SK-N-MC (cell line): ENCODE data around the gene HNF1A.
A peak's percentile ranks its signal among the peaks of the same experiment; 100 is the strongest.
"Not testable (repeated sequence)": the region's sequence is repeated elsewhere in the genome, so short reads cannot be mapped to it uniquely, and the experiment has no call there.

Source experiments
- DNase-seq: peaks from one replicate; pipeline ENCODE4 v3.0.0-alpha.2; 2011; ENCODE audit warnings: low read depth, low spot score
- H3K27ac ChIP-seq: fragments of 200-600 bp; sonication (generic); 2 replicates; pipeline ENCODE4 v1.5.1; 2016; ENCODE audit warnings: mixed run types
- H3K36me3 ChIP-seq: fragments of 200-600 bp; sonication (generic); 2 replicates; pipeline ENCODE4 v1.6.1; 2017; ENCODE audit warnings: antibody characterized with exemption, low read length, mixed read lengths; ENCODE audit not compliant: insufficient read depth
- H3K4me3 ChIP-seq: fragments of 200-600 bp; sonication (generic); 2 replicates; pipeline ENCODE4 v1.5.1; 2016
- H3K9ac ChIP-seq: fragments of 200-600 bp; sonication (generic); 2 replicates; pipeline ENCODE4 v1.8.0; 2017; ENCODE audit warnings: mixed run types, mixed read lengths; ENCODE audit not compliant: insufficient read length
- H3K9me3 ChIP-seq: fragments of 200-600 bp; sonication (generic); 2 replicates; pipeline ENCODE4 v1.6.1; 2017; ENCODE audit warnings: low read depth, mild to moderate bottlenecking, antibody characterized with exemption, low read length, moderate library complexity, mixed read lengths
- EZH2 ChIP-seq: fragments of 200-600 bp; sonication (generic); IDR thresholded peaks from one replicate; pipeline ENCODE4 v1.6.1; 2017; ENCODE audit warnings: antibody characterized with exemption
- FOXP2 ChIP-seq: optimal IDR thresholded peaks from 2 replicates; pipeline ENCODE3; 2011; ENCODE audit warnings: mild to moderate bottlenecking, moderate library complexity; ENCODE audit not compliant: insufficient read depth; ENCODE audit errors: extremely low read length, control extremely low read depth
- POLR2AphosphoS5 ChIP-seq: IDR thresholded peaks from 2 replicates; pipeline ENCODE4 v1.6.1; 2012; ENCODE audit warnings: mild to moderate bottlenecking, low read depth, low read length, borderline replicate concordance

The HNF1A gene

GRCh38 chr12:121026274-121027045 is 48.1 kb downstream of the HNF1A start:
- Histone ChIP-seq H3K9ac (no peak overlapping the region), H3K36me3 (no peaks in the 10 kb centered on the region), H3K9me3 (no peaks in the 10 kb centered on the region), H3K27ac (no peak overlapping the region), H3K4me3 (no peak overlapping the region)
- DNase-seq: no peak
- TF ChIP-seq EZH2 (no peak), POLR2AphosphoS5 (no peak), FOXP2 (no peak)

- TF ChIP-seq FOXP2 (no peak), EZH2 (no peak), POLR2AphosphoS5 (no peak)
- no peak overlapping the region for H3K4me3 ChIP-seq
- DNase-seq: no peak
Observed at GRCh38 chr12:121030576-121031212, 52.4 kb downstream of the HNF1A start.

GRCh38 chr12:121033625-121034349 is 55.4 kb downstream of the HNF1A start:
- Histone ChIP-seq H3K4me3 (no peak overlapping the region), H3K27ac (peak overlapping the region; percentile 29; the same call in 1 of the 2 replicates)
- TF ChIP-seq POLR2AphosphoS5 (no peak), EZH2 (no peak), FOXP2 (no peak)

More at GRCh38 chr12:121030576-121031212, 52.4 kb downstream of the HNF1A start:
- Histone ChIP-seq H3K27ac (no peak overlapping the region), H3K36me3 (no peaks in the 10 kb centered on the region), H3K9ac (no peak overlapping the region), H3K9me3 (no peaks in the 10 kb centered on the region)

GRCh38 chr12:121034616-121035305 is 56.4 kb downstream of the HNF1A start:
- Histone ChIP-seq H3K27ac (peak overlapping the region; percentile 29), H3K4me3 (peak overlapping the region; percentile 41), H3K9me3 (no peaks in the 10 kb centered on the region), H3K36me3 (no peaks in the 10 kb centered on the region), H3K9ac (peak overlapping the region; percentile 42)
- no peak for DNase-seq
- TF ChIP-seq POLR2AphosphoS5: no peak
- no peak for TF ChIP-seq EZH2
- no peak for TF ChIP-seq FOXP2

More at GRCh38 chr12:121033625-121034349, 55.4 kb downstream of the HNF1A start:
- no peaks in the 10 kb centered on the region for H3K36me3 ChIP-seq
- no peak overlapping the region for H3K9ac ChIP-seq
- no peak for DNase-seq
- H3K9me3 ChIP-seq: no peaks in the 10 kb centered on the region

- no peak for TF ChIP-seq EZH2
- TF ChIP-seq FOXP2: no peak
- no peak for DNase-seq
- Histone ChIP-seq H3K27ac (no peak overlapping the region), H3K4me3 (no peak overlapping the region), H3K9ac (no peak overlapping the region), H3K36me3 (no peaks in the 10 kb centered on the region), H3K9me3 (no peaks in the 10 kb centered on the region)
Observed at GRCh38 chr12:121036810-121037326, 58.5 kb downstream of the HNF1A start.

GRCh38 chr12:121038861-121039668 is 60.7 kb downstream of the HNF1A start, which contains the start of gene OASL:
Gene OASL (minus strand): TSS chr12:121039246. CDS start chr12:121038971, 275 bp downstream.
- Histone ChIP-seq H3K9me3 (no peaks in the 10 kb centered on the region), H3K27ac (no peak within 1 kb of the TSS), H3K9ac (no peak within 1 kb of the TSS), H3K4me3 (no peak within 1 kb of the TSS), H3K36me3 (no peaks in the 10 kb centered on the region)
- DNase-seq: no peak
- TF ChIP-seq FOXP2 (no peak), POLR2AphosphoS5 (no peak), EZH2 (no peak)

GRCh38 chr12:121043067-121043466 is 64.7 kb downstream of the HNF1A start:
- no peak for DNase-seq
- no peak overlapping the region for H3K27ac ChIP-seq
- H3K36me3 ChIP-seq: no peaks in the 10 kb centered on the region
- TF ChIP-seq EZH2 (no peak), FOXP2 (no peak), POLR2AphosphoS5 (no peak)
- H3K4me3 ChIP-seq: no peak overlapping the region
- no peaks in the 10 kb centered on the region for H3K9me3 ChIP-seq
- H3K9ac ChIP-seq: no peak overlapping the region

GRCh38 chr12:121047400-121047799 is 69.1 kb downstream of the HNF1A start:
- H3K4me3 ChIP-seq, H3K9me3 ChIP-seq, H3K36me3 ChIP-seq, H3K27ac ChIP-seq, H3K9ac ChIP-seq, DNase-seq: not testable (repeated sequence)
